GM10266 (cell line): ENCODE measurements around the gene SKIL.

Experiments used
- DNase-seq: peaks from one replicate; pipeline ENCODE4 v3.0.0; 2012; ENCODE audit errors: extremely low spot score
- TF ChIP-seq, protein P1 (sequence below): IDR thresholded peaks from 2 replicates; pipeline ENCODE4 v1.5.1; 2012; ENCODE audit warnings: mild to moderate bottlenecking, low read depth; ENCODE audit not compliant: control insufficient read depth, insufficient read depth; ENCODE audit errors: missing control alignments

The SKIL gene, protein sequence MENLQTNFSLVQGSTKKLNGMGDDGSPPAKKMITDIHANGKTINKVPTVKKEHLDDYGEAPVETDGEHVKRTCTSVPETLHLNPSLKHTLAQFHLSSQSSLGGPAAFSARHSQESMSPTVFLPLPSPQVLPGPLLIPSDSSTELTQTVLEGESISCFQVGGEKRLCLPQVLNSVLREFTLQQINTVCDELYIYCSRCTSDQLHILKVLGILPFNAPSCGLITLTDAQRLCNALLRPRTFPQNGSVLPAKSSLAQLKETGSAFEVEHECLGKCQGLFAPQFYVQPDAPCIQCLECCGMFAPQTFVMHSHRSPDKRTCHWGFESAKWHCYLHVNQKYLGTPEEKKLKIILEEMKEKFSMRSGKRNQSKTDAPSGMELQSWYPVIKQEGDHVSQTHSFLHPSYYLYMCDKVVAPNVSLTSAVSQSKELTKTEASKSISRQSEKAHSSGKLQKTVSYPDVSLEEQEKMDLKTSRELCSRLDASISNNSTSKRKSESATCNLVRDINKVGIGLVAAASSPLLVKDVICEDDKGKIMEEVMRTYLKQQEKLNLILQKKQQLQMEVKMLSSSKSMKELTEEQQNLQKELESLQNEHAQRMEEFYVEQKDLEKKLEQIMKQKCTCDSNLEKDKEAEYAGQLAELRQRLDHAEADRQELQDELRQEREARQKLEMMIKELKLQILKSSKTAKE

DNA sequence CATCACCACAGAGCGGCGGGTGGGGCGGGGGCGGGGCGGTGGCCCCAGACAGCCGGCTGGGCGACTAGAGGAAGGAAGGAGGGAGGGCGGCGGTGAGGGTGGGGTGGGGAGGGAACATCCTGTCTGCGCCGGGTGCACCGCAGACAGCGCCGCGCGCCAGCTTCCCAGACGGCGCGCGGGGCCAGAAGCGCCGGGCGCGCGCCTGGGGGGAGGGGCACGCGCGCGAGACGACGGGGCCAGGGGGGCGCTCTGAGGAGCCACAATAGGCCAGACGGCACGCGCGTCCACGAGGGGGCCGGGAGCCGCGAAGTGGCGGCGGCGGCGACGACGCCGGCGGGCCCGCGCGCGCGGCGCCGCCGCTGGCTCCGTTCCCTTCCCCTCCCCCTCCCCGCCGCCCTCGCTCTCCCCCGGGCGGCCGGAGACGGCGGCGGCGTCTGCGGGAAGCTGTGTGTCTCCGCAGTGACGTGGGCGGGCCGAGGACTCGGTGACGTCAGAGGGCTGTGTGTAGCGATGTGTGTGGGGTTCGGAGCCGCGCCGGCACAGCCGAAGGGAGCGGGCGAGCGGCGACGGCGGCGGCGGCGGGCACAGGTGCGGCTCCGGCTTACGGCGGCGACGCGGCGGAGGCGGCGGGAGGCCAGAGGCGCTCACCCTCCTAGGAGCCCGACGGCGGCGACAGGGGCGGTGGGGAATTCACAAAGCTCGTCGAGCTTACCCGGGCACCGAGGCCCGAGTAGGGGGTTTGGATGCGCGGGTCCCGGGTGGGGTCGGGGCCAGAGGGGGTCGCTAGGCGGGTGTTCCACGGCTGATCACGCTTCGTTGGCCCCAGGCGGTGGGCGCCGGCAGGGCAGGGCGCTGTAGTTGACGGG, at the start of gene SKIL:
TSS of gene SKIL (plus strand) at position 540 of the 866 bp plus-strand sequence. CDS start 2,617 bp downstream, outside the sequence.
- DNase-seq = peak; percentile 96
- TF ChIP-seq, protein P1, sequence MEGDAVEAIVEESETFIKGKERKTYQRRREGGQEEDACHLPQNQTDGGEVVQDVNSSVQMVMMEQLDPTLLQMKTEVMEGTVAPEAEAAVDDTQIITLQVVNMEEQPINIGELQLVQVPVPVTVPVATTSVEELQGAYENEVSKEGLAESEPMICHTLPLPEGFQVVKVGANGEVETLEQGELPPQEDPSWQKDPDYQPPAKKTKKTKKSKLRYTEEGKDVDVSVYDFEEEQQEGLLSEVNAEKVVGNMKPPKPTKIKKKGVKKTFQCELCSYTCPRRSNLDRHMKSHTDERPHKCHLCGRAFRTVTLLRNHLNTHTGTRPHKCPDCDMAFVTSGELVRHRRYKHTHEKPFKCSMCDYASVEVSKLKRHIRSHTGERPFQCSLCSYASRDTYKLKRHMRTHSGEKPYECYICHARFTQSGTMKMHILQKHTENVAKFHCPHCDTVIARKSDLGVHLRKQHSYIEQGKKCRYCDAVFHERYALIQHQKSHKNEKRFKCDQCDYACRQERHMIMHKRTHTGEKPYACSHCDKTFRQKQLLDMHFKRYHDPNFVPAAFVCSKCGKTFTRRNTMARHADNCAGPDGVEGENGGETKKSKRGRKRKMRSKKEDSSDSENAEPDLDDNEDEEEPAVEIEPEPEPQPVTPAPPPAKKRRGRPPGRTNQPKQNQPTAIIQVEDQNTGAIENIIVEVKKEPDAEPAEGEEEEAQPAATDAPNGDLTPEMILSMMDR = peak; percentile 11

DNA sequence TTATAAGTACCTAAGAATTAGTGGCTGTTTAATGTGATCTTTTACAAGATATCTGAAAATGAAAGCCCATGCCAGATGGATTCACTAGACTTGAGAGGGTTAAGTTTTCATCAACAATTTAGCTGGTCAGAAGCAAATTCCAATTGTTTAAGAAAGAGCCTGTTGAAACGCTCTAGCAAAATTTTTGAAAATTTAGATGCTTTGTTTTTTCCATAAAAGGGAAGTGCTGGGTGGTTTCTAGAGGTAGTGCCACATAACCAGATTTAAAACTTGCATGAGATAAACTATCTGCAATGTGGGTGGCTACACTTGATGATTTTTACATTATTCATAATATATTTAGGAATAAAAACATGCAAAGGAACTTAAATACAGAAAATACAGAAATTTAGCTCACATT, 48.5 kb upstream of the SKIL start:
- TF ChIP-seq, protein P1 = no peak
- DNase-seq = no peak

DNA sequence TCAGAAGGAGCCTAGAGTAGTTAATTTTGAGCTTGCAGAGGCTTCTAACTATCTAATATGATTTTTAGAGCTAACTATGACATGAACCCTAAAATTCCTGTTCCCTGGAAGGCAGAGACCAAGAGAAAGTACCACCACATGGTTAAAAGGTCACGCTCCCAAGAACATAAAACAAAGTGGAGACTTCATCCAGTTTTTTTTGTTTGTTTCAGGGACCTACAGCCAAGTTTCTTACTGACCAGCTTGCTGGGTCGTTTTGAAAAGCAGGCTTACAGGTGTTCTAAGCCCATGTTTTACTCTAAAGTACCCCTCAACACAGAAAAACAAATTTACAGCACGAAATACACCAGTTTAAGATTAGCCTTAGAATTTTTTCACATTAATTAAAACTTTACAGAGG, 39.6 kb upstream of the SKIL start:
- TF ChIP-seq, protein P1 = no peak
- DNase-seq = no peak

DNA sequence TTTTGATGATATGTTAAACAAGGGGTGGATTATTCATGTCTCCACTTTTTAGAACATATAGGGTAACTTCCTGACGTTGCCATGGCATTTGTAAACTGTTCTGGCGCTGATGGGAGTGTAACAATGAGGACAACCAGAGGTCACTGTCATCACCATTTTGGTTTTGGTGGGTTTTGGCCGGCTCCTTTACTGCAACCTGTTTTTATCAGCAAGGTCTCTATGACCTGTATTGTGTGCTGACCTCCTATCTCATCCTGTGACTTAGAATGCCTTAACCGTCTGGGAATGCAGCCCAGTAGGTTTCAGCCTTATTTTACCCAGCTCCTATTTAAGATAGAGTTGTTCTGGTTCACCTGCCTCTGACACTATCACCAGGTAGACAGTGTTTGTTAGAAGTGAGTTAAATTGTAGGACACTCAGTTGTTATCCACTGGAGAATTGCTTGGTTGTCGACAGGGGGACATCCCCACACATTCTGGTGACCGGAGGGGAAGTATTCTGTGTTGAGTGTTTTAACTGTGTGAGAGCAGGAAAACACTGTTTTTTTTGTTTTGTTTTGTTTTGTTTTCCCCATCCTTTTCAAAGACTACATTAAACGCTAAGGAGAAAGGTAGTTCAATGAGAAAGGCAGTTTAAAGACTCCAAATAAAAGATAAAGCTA, 36.9 kb upstream of the SKIL start:
- TF ChIP-seq, protein P1 = no peak
- DNase-seq = no peak

DNA sequence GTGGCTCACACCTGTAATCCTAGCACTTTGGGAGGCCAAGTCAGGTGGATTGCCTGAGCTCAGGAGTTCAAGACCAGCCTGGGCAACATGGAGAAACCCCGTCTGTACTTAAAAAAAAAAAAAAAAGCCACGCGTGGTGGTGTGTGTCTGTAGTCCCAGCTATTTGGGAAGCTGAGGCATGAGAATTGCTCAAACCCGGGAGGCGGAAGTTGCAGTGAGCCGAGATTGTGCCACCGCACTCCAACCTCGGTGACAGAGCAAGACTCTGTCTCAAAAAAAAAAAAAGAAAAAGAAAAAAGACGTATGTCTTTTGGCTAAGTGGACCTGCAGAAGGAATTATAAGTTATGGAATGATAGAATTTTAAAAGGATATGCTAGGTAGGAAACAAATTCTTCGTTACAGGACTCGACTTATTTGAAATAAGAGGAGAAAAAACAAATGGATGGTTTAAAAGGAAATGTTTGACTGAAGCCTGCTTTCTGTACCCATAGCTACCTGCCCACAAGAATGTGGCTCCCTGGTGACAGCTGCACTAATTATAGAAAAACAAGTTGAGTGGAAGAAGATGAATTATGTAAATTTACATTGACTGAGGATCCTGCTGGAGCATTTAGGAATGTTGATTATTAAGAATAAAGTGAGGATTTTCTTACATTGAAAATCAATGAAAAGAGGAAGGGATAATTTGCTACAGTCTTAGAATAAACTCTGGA, 36.0 kb upstream of the SKIL start:
- TF ChIP-seq, protein P1 = no peak
- no peak for DNase-seq

DNA sequence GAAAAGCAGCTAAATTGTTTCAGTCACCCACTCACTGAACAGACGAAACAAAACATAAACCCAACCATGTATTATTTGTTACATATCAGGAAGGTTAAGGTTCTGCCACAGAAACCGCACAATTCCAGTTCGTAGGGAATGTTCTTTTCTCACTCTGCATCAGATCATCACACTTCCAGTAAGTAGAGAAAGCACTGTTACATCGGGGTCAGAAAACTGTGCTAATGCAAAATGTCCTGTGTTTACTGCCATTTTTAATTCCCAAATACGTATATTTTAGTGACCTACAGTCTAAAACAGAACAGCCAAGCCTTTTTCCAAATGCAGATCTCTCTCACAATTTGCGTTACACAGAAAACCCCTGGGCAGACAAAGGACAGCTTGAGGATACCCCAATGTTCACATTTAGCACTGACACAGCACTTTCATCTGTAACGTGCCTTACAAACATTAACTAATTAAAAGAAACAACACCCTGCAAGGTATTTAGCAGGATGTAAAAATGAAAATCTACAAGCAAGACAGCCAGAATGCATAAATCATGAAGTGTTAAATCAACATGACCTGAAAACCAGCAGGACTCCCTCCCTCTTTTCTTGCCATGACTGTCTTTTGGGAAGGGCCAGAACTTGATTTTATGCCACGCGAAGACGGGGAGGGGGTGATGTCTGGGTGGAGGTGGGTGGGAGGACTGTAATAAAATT, 34.8 kb upstream of the SKIL start:
- DNase-seq = no peak
- TF ChIP-seq, protein P1 = no peak
